ENCODE data around the gene MAPK12.

GRCh38 chr22:50258361-50259292 lies 2.9 kb downstream of the MAPK12 start:
- no peak for TF ChIP-seq CTCF (IDR thresholded peaks at IDR 0.05)
- no peak for TF ChIP-seq EZH2 (IDR thresholded peaks at IDR 0.05; ENCODE audit: borderline replicate concordance, insufficient read depth, low read depth, low read length, poor library complexity, severe bottlenecking)

Data from B cell (primary cell).